ENCODE data around the gene SNRPD1.

DNA sequence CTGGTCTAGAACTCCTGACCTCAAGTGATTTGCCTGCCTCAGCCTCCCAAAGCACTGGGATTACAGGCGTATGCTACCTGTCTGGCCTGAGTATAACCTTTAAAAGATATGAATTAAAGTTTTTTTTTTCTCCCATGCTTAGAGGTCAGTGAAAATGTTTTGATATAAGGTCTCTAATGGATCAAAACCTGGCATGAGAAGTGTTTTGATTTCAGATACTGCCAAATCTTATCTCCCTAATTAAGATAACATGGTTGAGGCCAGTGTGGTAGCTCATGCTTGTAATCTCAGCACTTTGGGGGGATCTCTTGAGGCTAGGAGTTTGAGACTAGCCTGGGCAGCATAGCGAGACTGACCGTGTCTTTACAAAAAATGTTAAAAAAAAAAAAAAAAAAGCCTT lies 41.2 kb downstream of the SNRPD1 start:
- no peak for TF ChIP-seq NR2F6 (CRISPR knock-in tag; IDR thresholded peaks at IDR 0.05)
- TF ChIP-seq ZSCAN32 (CRISPR knock-in tag; IDR thresholded peaks at IDR 0.05), result no peak
- no peak for TF ChIP-seq ZFX (CRISPR knock-in tag; IDR thresholded peaks at IDR 0.05)
- no peak for TF ChIP-seq TRIM24 (IDR thresholded peaks at IDR 0.05)
- no peak for TF ChIP-seq RB1 (IDR thresholded peaks at IDR 0.05; ENCODE audit: low read depth)
- no peak for TF ChIP-seq BCL6 (CRISPR knock-in tag; IDR thresholded peaks at IDR 0.05)
- no peak for TF ChIP-seq PTRF (tag; IDR thresholded peaks at IDR 0.05)
- no peak for TF ChIP-seq SREBF2 (CRISPR knock-in tag; IDR thresholded peaks at IDR 0.05)
- no peak for TF ChIP-seq CCAR2 (IDR thresholded peaks at IDR 0.05; ENCODE audit: low read depth, low read length)
- TF ChIP-seq ZNF140 (CRISPR knock-in tag; IDR thresholded peaks at IDR 0.05), result no peak

Measured in K562 (cell line).